ENCODE results near the gene REXO4. TPM values are rescaled to one million over a fixed set of nuclear protein-coding genes. Genes with fewer than 3 reads are reported as not detected.

The REXO4 gene
- total RNA-seq, 2 experiments from 2014 or later, result 35.7 to 45.5 TPM

GRCh38 chr9:133406480-133407307 lies 11.1 kb downstream of the REXO4 start:
- no peaks in the 10 kb centered on the region for H3K79me2 ChIP-seq (ENCODE audit: insufficient read depth, low read depth, low read length)
- peaks cover 84% of the 10 kb centered on the region for H3K36me3 ChIP-seq (ENCODE audit: insufficient read depth, low read length)
- no peak for TF ChIP-seq EZH2phosphoT487 (IDR thresholded peaks at IDR 0.05; ENCODE audit: borderline replicate concordance, low read depth, low read length)
- TF ChIP-seq CTCF (conservative IDR thresholded peaks at IDR 0.05; ENCODE audit: low read length), result peak; percentile 94
- no peaks in the 10 kb centered on the region for H4K20me1 ChIP-seq (ENCODE audit: insufficient read depth, low read length)
- H2AFZ ChIP-seq (ENCODE audit: low read length), result no peak overlapping the region
- peak; percentile 79 for DNase-seq (ENCODE audit: low spot score)
- ChIA-PET POLR2A (no interaction called here), CTCF (ENCODE audit: unreplicated experiment) (interaction anchor here (0.6 kb wide), 1 partner anchor 11 kb away, joined by 3 read pairs; no protein-coding TSS in a partner anchor)
- H3K4me3 ChIP-seq (ENCODE audit: low read depth, low read length, poor library complexity, severe bottlenecking), result no peak overlapping the region
- H3K9me3 ChIP-seq (ENCODE audit: low read length), result no peaks in the 10 kb centered on the region
- H3K4me1 ChIP-seq (ENCODE audit: insufficient read depth, low read length, poor library complexity, severe bottlenecking), result peaks cover 17% of the 10 kb centered on the region
- no peak overlapping the region for H3K4me2 ChIP-seq (ENCODE audit: low read length)
- no TSS peak for BruUV-seq (replicated peaks)
- H3K27ac ChIP-seq (ENCODE audit: low read depth, low read length, poor library complexity, severe bottlenecking), result peak overlapping the region; percentile 8
- intact Hi-C loops (cut with micrococcal nuclease; ENCODE audit: unreplicated experiment), result loop anchor here (1.0 kb wide), 2 partner anchors 56 to 80 kb away; no protein-coding TSS in a partner anchor
- no peaks in the 10 kb centered on the region for H3K9me2 ChIP-seq (ENCODE audit: insufficient read depth, low read length)

GRCh38 chr9:133405508-133406438 lies 12.0 kb downstream of the REXO4 start:
- H4K20me1 ChIP-seq (ENCODE audit: insufficient read depth, low read length), result no peaks in the 10 kb centered on the region
- peak overlapping the region; percentile 8 for H3K27ac ChIP-seq (ENCODE audit: low read depth, low read length, poor library complexity, severe bottlenecking)
- H3K4me3 ChIP-seq (ENCODE audit: low read depth, low read length, poor library complexity, severe bottlenecking), result no peak overlapping the region
- intact Hi-C loops (cut with micrococcal nuclease; ENCODE audit: unreplicated experiment), result loop anchor here (1.0 kb wide), 1 partner anchor 57 kb away; no protein-coding TSS in a partner anchor
- H3K4me1 ChIP-seq (ENCODE audit: insufficient read depth, low read length, poor library complexity, severe bottlenecking), result peaks cover 17% of the 10 kb centered on the region
- peaks cover 77% of the 10 kb centered on the region for H3K36me3 ChIP-seq (ENCODE audit: insufficient read depth, low read length)
- no peak overlapping the region for H3K4me2 ChIP-seq (ENCODE audit: low read length)
- H2AFZ ChIP-seq (ENCODE audit: low read length), result no peak overlapping the region
- no peaks in the 10 kb centered on the region for H3K79me2 ChIP-seq (ENCODE audit: insufficient read depth, low read depth, low read length)
- ChIA-PET CTCF (ENCODE audit: unreplicated experiment) (interaction anchor here (0.6 kb wide), 1 partner anchor 10 kb away, joined by 3 read pairs; no protein-coding TSS in a partner anchor), POLR2A (no interaction called here)
- no peaks in the 10 kb centered on the region for H3K9me2 ChIP-seq (ENCODE audit: insufficient read depth, low read length)
- no peak for DNase-seq (ENCODE audit: low spot score)
- TF ChIP-seq CTCF (conservative IDR thresholded peaks at IDR 0.05; ENCODE audit: low read length) (no peak), EZH2phosphoT487 (IDR thresholded peaks at IDR 0.05; ENCODE audit: borderline replicate concordance, low read depth, low read length) (no peak)
- H3K9me3 ChIP-seq (ENCODE audit: low read length), result no peaks in the 10 kb centered on the region
- TSS peak; percentile 34 for BruUV-seq (replicated peaks)
